BE2C (cell line): ENCODE data around the gene PARM1.

ENCODE experiments used
- DNase-seq: peaks from one replicate; pipeline ENCODE4 v3.0.0-alpha.2; 2020
- H3K27me3 ChIP-seq: fragments of 250-450 bp; sonication (Bioruptor Pico); 2 replicates; pipeline ENCODE4 v1.5.1; 2020; ENCODE audit warnings: mild to moderate bottlenecking
- H3K36me3 ChIP-seq: fragments of 250-450 bp; sonication (Bioruptor Pico); 2 replicates; pipeline ENCODE4 v1.5.1; 2020; ENCODE audit warnings: mild to moderate bottlenecking
- H3K4me1 ChIP-seq: fragments of 250-450 bp; sonication (Bioruptor Pico); 2 replicates; pipeline ENCODE4 v1.5.1; 2020
- H3K4me3 ChIP-seq: 2 replicates; pipeline ENCODE4 v1.5.1; 2011; ENCODE audit warnings: low read depth, low read length
- H3K9me3 ChIP-seq: fragments of 250-450 bp; sonication (Bioruptor Pico); 2 replicates; pipeline ENCODE4 v1.5.1; 2020
- CTCF ChIP-seq: IDR thresholded peaks from 2 replicates; pipeline ENCODE4 v1.5.1; 2012; ENCODE audit warnings: mild to moderate bottlenecking, low read depth, low read length

Gene PARM1

GRCh38 chr4:74942251-74942917 is 9.5 kb downstream of the PARM1 start:
- no peak for DNase-seq
- no peaks in the 10 kb centered on the region for H3K27me3 ChIP-seq
- H3K4me3 ChIP-seq, result no peak overlapping the region
- TF ChIP-seq CTCF, result no peak
- H3K9me3 ChIP-seq, result no peaks in the 10 kb centered on the region; the same call in 1 of the 2 replicates
- no peaks in the 10 kb centered on the region for H3K4me1 ChIP-seq
- no peaks in the 10 kb centered on the region for H3K36me3 ChIP-seq

GRCh38 chr4:74942918-74943253 is 10.0 kb downstream of the PARM1 start:
- DNase-seq, result no peak
- Histone ChIP-seq H3K4me1 (no peaks in the 10 kb centered on the region), H3K36me3 (no peaks in the 10 kb centered on the region), H3K4me3 (no peak overlapping the region), H3K27me3 (no peaks in the 10 kb centered on the region), H3K9me3 (no peaks in the 10 kb centered on the region; the same call in 1 of the 2 replicates)
- TF ChIP-seq CTCF, result no peak

DNA sequence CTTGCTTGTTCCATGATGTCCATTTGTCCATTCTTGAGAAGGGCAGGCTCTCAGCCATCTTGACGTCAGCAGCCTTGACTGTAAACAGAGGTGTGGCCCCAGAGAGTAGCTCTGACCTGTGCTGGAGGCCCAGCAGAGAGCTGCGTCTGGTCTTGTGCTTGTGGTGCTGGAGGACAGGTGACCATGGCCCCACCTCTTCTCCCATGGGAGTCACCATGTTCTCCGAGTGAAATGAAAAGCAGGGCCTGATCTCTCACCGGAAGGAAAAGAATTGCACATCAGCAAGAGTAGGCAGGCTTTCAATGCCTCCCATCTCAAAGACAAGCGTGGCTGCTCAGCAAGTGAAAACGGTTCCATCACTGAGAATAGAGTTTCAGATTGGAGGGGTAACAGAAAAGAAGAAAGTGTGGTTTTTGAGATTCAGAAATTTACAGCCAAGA is 11.5 kb downstream of the PARM1 start:
- TF ChIP-seq CTCF, result no peak
- Histone ChIP-seq H3K27me3 (no peaks in the 10 kb centered on the region), H3K9me3 (no peaks in the 10 kb centered on the region; the same call in 1 of the 2 replicates), H3K4me1 (no peaks in the 10 kb centered on the region), H3K36me3 (no peaks in the 10 kb centered on the region), H3K4me3 (no peak overlapping the region)
- no peak for DNase-seq

GRCh38 chr4:74946196-74946595 is 13.3 kb downstream of the PARM1 start:
- no peak overlapping the region for H3K4me3 ChIP-seq
- H3K27me3 ChIP-seq, result no peaks in the 10 kb centered on the region
- no peak for DNase-seq
- no peaks in the 10 kb centered on the region for H3K4me1 ChIP-seq
- H3K36me3 ChIP-seq, result no peaks in the 10 kb centered on the region
- TF ChIP-seq CTCF, result no peak
- H3K9me3 ChIP-seq, result no peaks in the 10 kb centered on the region; the same call in 1 of the 2 replicates

DNA sequence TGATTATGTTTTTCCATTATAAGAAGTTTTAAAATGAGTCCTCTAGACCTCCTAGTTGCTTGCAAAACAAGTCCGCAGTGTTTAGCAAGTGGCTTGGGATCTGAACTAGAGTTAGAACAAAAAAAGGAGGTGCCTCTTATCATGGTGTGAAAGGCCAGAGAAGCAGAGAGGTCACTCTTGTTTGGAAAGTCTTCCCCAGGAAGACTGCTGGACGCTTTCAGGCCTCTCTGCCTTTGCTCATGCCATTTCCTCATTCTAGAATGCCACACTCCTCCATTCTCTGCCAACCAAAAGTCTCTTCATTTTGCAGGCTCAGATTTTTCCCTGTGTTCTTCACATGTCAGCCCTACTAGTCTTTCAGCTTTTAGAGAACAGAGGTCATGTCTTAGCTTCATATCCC is 14.9 kb downstream of the PARM1 start:
- H3K9me3 ChIP-seq, result no peaks in the 10 kb centered on the region
- TF ChIP-seq CTCF, result no peak
- no peaks in the 10 kb centered on the region for H3K36me3 ChIP-seq
- no peaks in the 10 kb centered on the region for H3K4me1 ChIP-seq
- no peak overlapping the region for H3K4me3 ChIP-seq
- no peaks in the 10 kb centered on the region for H3K27me3 ChIP-seq
- no peak for DNase-seq

- TF ChIP-seq CTCF, result no peak
- H3K4me3 ChIP-seq, result no peak overlapping the region
- H3K36me3 ChIP-seq, result no peaks in the 10 kb centered on the region
- H3K27me3 ChIP-seq, result no peaks in the 10 kb centered on the region
- no peaks in the 10 kb centered on the region for H3K9me3 ChIP-seq
- no peaks in the 10 kb centered on the region for H3K4me1 ChIP-seq
- no peak for DNase-seq
Measured at GRCh38 chr4:74948236-74948635, 15.3 kb downstream of the PARM1 start.
